HepG2 (cell line): ENCODE data around the gene FURIN. TPM values are rescaled to one million over a fixed set of nuclear protein-coding genes. Genes with fewer than 3 reads are reported as not detected.

Experiments used
- ATAC-seq: fragments of 200-7000 bp; cut with Tn5 transposase; 3 replicates; pipeline ENCODE4 v1.9.1; 2020; ENCODE audit warnings: mild to moderate bottlenecking, moderate library complexity
- BruUV-seq: library from RNA; stranded (reverse); fragments of 400-500 nt; replicated peaks from 2 replicates; lab custom pipeline; 2021; lab: Mats Ljungman, UMichigan
- CTCF ChIA-PET: fragments of 300-600 bp; formaldehyde crosslinking; extraction: SDS; loops from one replicate; lab custom pipeline; 2021; ENCODE audit warnings: low total read pairs, inconsistent platforms, low intra/inter-chr PET ratio; lab: Yijun Ruan, JAX
- POLR2A ChIA-PET: fragments of 350-600 bp; sonication (Branson Sonifier 250); formaldehyde crosslinking; loops from one replicate; lab custom pipeline; 2020; ENCODE audit warnings: antibody characterized with exemption, inconsistent platforms; lab: Yijun Ruan, JAX
- DNase-seq: peaks from one replicate; pipeline ENCODE4 v3.0.0-alpha.2; 2015; ENCODE audit warnings: low spot score
- FAIRE-seq: peaks from 3 replicates; lab custom pipeline; 2011; peaks lifted over from hg19 to GRCh38; lab: Jason Lieb, UNC
- H2AFZ ChIP-seq: one replicate; pipeline ENCODE4 v1.6.1; 2011; ENCODE audit warnings: low read length, inconsistent platforms
- H3K27ac ChIP-seq: fragments of 300-600 bp; 3 replicates; pipeline ENCODE4 v1.8.0; 2011; ENCODE audit warnings: mixed run types, mild to moderate bottlenecking, mixed read lengths, low read length, inconsistent platforms; ENCODE audit not compliant: insufficient read depth; ENCODE audit errors: extremely low read length
- H3K27me3 ChIP-seq, 2 experiments: fragments of 200-600 bp in 1 of 2; 2 replicates in 1 of 2; 3 replicates in 1 of 2; pipeline versions ENCODE4 v1.6.0 to v1.8.0; 2011; ENCODE audit warnings: low read length in 2 of 2, mild to moderate bottlenecking in 2 of 2, moderate library complexity in 2 of 2, inconsistent platforms in 1 of 2; ENCODE audit not compliant: insufficient read depth in 2 of 2, control insufficient read depth in 1 of 2
- H3K36me3 ChIP-seq, 2 experiments: fragments of 200-600 bp in 1 of 2; replicated peaks in 1 of 2; 2 replicates in 1 of 2; 3 replicates in 1 of 2; pipeline versions ENCODE4 v1.5.1 to v1.8.0; 2011; ENCODE audit warnings: low read length in 2 of 2, inconsistent platforms in 1 of 2; ENCODE audit not compliant: insufficient read depth in 2 of 2, control insufficient read depth in 1 of 2
- H3K4me1 ChIP-seq: 2 replicates; pipeline ENCODE4 v1.5.1; 2012; ENCODE audit warnings: low read length, inconsistent platforms; ENCODE audit not compliant: insufficient read depth
- H3K4me2 ChIP-seq: 2 replicates; pipeline ENCODE4 v1.6.0; 2011; ENCODE audit warnings: low read depth, low read length, inconsistent platforms
- H3K4me3 ChIP-seq, 3 experiments: fragments of 200-600 bp in 1 of 3; sonication (generic), shearing (Covaris generic) in 1 of 3; replicated peaks in 1 of 3; 2 replicates each; pipeline ENCODE4 v1.5.1; 2011 to 2016; ENCODE audit warnings: low read length in 3 of 3, inconsistent platforms in 2 of 3, low read depth in 2 of 3, mild to moderate bottlenecking in 2 of 3, control low read depth in 1 of 3, mixed read lengths in 1 of 3; ENCODE audit not compliant: insufficient read depth in 1 of 3
- H3K79me2 ChIP-seq: one replicate; pipeline ENCODE4 v1.6.1; 2011; ENCODE audit warnings: low read length, inconsistent platforms; ENCODE audit not compliant: insufficient read depth
- H3K9ac ChIP-seq: 2 replicates; pipeline ENCODE4 v1.6.0; 2011; ENCODE audit warnings: mild to moderate bottlenecking, low read depth, low read length, inconsistent platforms; ENCODE audit not compliant: insufficient read depth
- H3K9me3 ChIP-seq: 2 replicates; pipeline ENCODE4 v1.5.1; 2012; ENCODE audit warnings: mild to moderate bottlenecking, low read length
- H4K20me1 ChIP-seq: 2 replicates; pipeline ENCODE4 v1.6.0; 2011; ENCODE audit warnings: inconsistent platforms, mild to moderate bottlenecking, low read length, moderate library complexity; ENCODE audit not compliant: insufficient read depth
- BCL6 ChIP-seq: IDR thresholded peaks from 2 replicates; pipeline ENCODE4 v1.6.1; 2016; ENCODE audit warnings: missing genetic modification reagents, missing compliant biosample characterization
- BRD4 ChIP-seq: sonication (generic); formaldehyde crosslinking; IDR thresholded peaks from 2 replicates; pipeline ENCODE4 v1.4.0; 2020; ENCODE audit warnings: missing genetic modification reagents
- GABPB1 ChIP-seq: IDR thresholded peaks from 2 replicates; pipeline ENCODE4 v1.6.1; 2016; ENCODE audit warnings: mild to moderate bottlenecking, missing genetic modification reagents, moderate library complexity, missing compliant biosample characterization
- MZF1 ChIP-seq: sonication (generic); formaldehyde crosslinking; IDR thresholded peaks from 2 replicates; pipeline ENCODE4 v1.8.1; 2023; ENCODE audit warnings: mild to moderate bottlenecking, missing genetic modification reagents, borderline replicate concordance
- SIX1 ChIP-seq: sonication (generic); formaldehyde crosslinking; IDR thresholded peaks from 2 replicates; pipeline ENCODE4 v1.4.0; 2020; ENCODE audit warnings: missing genetic modification reagents, borderline replicate concordance
- SOX13 ChIP-seq, 3 experiments: fragments of 450-650 bp in 1 of 3; sonication (generic) in 1 of 3; formaldehyde crosslinking in 1 of 3; IDR thresholded peaks in 2 of 3; conservative IDR thresholded peaks in 1 of 3; 2 replicates each; pipeline versions ENCODE4 v1.5.0 to v1.6.1; 2016 to 2020; ENCODE audit warnings: antibody characterized with exemption in 1 of 3, mild to moderate bottlenecking in 1 of 3, missing compliant biosample characterization in 1 of 3, missing genetic modification reagents in 1 of 3, moderate library complexity in 1 of 3
- TCF12 ChIP-seq, 2 experiments: fragments of 450-650 bp in 1 of 2; sonication (generic) in 1 of 2; formaldehyde crosslinking in 1 of 2; IDR thresholded peaks; 2 replicates each; pipeline versions ENCODE4 v1.6.1 to v1.8.0; 2017 to 2022; ENCODE audit warnings: antibody characterized with exemption in 1 of 2, mild to moderate bottlenecking in 1 of 2, missing genetic modification reagents in 1 of 2, moderate library complexity in 1 of 2
- ZBTB7A ChIP-seq: sonication (generic); formaldehyde crosslinking; IDR thresholded peaks from 2 replicates; pipeline ENCODE4 v1.8.0; 2022; ENCODE audit warnings: mild to moderate bottlenecking, missing genetic modification reagents
- ZNF101 ChIP-seq: sonication (generic); formaldehyde crosslinking; IDR thresholded peaks from 2 replicates; pipeline ENCODE4 v1.4.0; 2020; ENCODE audit warnings: mild to moderate bottlenecking, low read depth, missing genetic modification reagents, borderline replicate concordance
- ZNF460 ChIP-seq: sonication (generic); formaldehyde crosslinking; IDR thresholded peaks from 2 replicates; pipeline ENCODE4 v1.5.1; 2020; ENCODE audit warnings: missing genetic modification reagents, mild to moderate bottlenecking, borderline replicate concordance
- ZNF629 ChIP-seq: sonication (generic); formaldehyde crosslinking; conservative IDR thresholded peaks from 2 replicates; pipeline ENCODE4 v1.5.0; 2020; ENCODE audit warnings: missing genetic modification reagents
- WGBS: methylation state at CpG from one replicate; pipeline ENCODE4 v1.1.6; 2017; ENCODE audit warnings: low lambda C conversion rate; 5-methylcytosine and 5-hydroxymethylcytosine counted together
- in situ Hi-C: cut with HindIII; loops from 2 replicates; pipeline ENCODE4 v1.10.0; 2017; ENCODE audit warnings: low pct_unique_long_range_greater_than_20kb; ENCODE audit not compliant: extremely low pct_ligation_motif_present
- intact Hi-C: fragments of 100-400 bp; cut with micrococcal nuclease; formaldehyde crosslinking; loops from one replicate; pipeline ENCODE4 v1.10.0; 2022; ENCODE audit not compliant: unreplicated experiment
- polyA plus RNA-seq, 8 experiments: library from polyadenylated mRNA; depleted of rRNA in 3 of 8; stranded (reverse) in 7 of 8; unstranded in 1 of 8; fragments of >200 nt; fragmentation: Illumina TruSeq in 4 of 8; extraction: Trizol in 4 of 8; gene quantifications; 2 replicates each; pipeline versions ENCODE4 v1.2.1 to v1.2.3, GENCODE V29; 2011 to 2016; ENCODE audit warnings: low read depth in 4 of 8, missing spikeins in 1 of 8, mixed read lengths in 1 of 8; ENCODE audit not compliant: insufficient read depth in 1 of 8
- total RNA-seq, 5 experiments: library from RNA; depleted of rRNA; stranded (reverse); fragments of >200 nt; fragmentation: Illumina TruSeq; extraction: Trizol; gene quantifications; 2 replicates each; pipeline ENCODE4 v1.2.3, GENCODE V29; 2016; ENCODE audit warnings: low read depth in 1 of 5
- TF ChIP-seq, protein P1 (sequence below): sonication (generic); formaldehyde crosslinking; IDR thresholded peaks from 2 replicates; pipeline ENCODE4 v1.4.0; 2020; ENCODE audit warnings: missing genetic modification reagents
- TF ChIP-seq, protein P2 (sequence below): sonication (generic); formaldehyde crosslinking; IDR thresholded peaks from 2 replicates; pipeline ENCODE4 v1.8.0; 2022; ENCODE audit warnings: mild to moderate bottlenecking, missing genetic modification reagents, borderline replicate concordance

Gene FURIN
- total and polyA plus RNA-seq, 2 of the 13 experiments (the other 11 are each of a cell fraction or from before 2014, with no cell fraction given): 15.2 to 17.4 TPM

DNA sequence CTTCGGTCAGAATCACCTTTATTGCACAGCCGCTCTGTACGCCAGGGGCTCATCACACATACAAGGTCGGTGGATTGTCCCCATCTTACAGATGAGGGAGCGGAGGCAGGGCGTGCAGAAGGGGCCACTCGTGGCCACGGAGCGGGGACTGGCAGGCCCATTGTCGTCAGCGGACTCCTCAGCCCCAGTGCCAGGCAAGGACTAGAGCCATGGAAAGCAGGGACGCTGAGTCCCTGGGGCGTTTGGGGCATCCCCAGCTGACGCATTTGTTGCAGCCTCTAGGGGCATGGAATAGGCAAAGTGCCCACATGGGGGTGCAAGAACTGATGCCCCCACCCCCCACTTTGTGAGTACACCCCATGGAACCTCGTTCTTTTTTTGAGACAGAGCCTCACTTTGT is 29.8 kb upstream of the FURIN start:
- H3K4me1 ChIP-seq: peaks cover 35% of the 10 kb centered on the region
- no peaks in the 10 kb centered on the region for H3K9me3 ChIP-seq
- no peak overlapping the region for H2AFZ ChIP-seq
- H3K4me2 ChIP-seq: no peak overlapping the region
- CTCF ChIA-PET: no interaction called here
- DNase-seq (no peak), ATAC-seq (peak; percentile 15; the same call in 2 of the 3 replicates), FAIRE-seq (no peak)
- in situ Hi-C loops (no loop called here), intact Hi-C loops (no loop called here)
- no peak overlapping the region for H3K4me3 ChIP-seq
- no peaks in the 10 kb centered on the region for H3K36me3 ChIP-seq
- no TSS peak for BruUV-seq
- TF ChIP-seq ZNF629 (CRISPR knock-in tag): peak; percentile 24; the same call in 1 of the 2 replicates
- TF ChIP-seq GABPB1 (CRISPR knock-in tag): no peak
- H4K20me1 ChIP-seq: no peaks in the 10 kb centered on the region
- no peak overlapping the region for H3K27ac ChIP-seq
- H3K9ac ChIP-seq: no peak overlapping the region
- no peaks in the 10 kb centered on the region for H3K79me2 ChIP-seq
- 24% methylated on average over 2 of the region's 15 CpGs for WGBS
- POLR2A ChIA-PET: no interaction called here
- peaks cover 2 to 34% of the 10 kb centered on the region in 2 experiments; a peak in 3 of 5 replicates for H3K27me3 ChIP-seq

DNA sequence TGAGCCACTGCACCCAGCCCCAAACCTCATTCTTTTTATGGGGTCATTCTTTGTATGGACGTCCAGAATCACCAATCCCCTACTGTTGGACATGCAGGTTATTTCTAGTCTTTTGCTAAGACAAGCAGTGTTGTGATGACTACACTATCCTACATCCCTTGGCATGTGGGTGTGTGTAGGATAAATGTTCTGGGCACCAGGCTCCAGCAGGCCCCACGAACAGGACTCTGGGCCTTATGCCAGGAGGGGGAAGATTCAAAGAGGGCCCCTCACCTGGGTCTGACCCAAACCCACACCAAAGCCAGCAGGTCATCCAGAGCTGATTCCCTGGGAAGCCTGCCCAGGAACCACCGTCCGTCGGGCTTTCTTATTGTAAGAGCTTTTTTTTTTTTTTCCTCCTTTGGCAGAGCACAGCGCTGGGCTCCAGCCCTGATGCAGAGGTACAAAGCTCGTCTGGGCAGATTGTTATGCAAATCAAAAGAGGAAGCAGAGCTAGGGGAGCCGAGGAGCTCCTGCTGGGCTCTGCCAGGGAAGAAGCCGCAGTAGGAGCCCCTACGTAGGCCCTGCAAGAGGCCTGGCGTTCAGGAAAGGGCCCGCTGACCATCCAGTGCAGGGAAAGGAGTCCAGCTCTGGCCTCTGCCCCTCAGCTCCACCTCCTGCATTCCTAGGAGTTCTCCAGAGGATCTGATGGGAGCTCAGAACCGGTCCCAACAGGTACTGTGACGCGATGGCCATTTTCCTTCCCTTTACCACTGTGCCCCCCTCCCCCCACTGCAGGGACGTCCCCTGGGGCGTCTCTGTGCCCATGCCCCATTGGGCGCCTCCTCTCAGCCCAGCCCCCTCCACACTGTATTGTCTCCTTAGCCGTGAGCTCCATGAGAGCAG is 29.0 kb upstream of the FURIN start:
- Histone ChIP-seq H3K4me2 (peak overlapping the region; percentile 47), H3K4me3 (peak overlapping the region in 1 of 3 experiments; percentile 23; a peak in 1 of 6 replicates), H3K9ac (no peak overlapping the region), H3K27ac (no peak overlapping the region), H3K4me1 (peaks cover 35% of the 10 kb centered on the region), H3K36me3 (no peaks in the 10 kb centered on the region), H3K9me3 (no peaks in the 10 kb centered on the region), H2AFZ (no peak overlapping the region), H3K27me3 (peaks cover 2 to 31% of the 10 kb centered on the region in 2 experiments; a peak in 3 of 5 replicates), H4K20me1 (no peaks in the 10 kb centered on the region), H3K79me2 (no peaks in the 10 kb centered on the region)
- FAIRE-seq: no peak
- intact Hi-C loops (no loop called here), in situ Hi-C loops (no loop called here)
- 24% methylated on average over 15 of the region's 19 CpGs for WGBS
- POLR2A ChIA-PET: interaction anchor here (0.6 kb wide), 1 partner anchor 12 kb away, joined by 3 read pairs; no protein-coding TSS in a partner anchor
- CTCF ChIA-PET: no interaction called here
- no TSS peak for BruUV-seq
- peak; percentile 21 for DNase-seq
- ATAC-seq: peak; percentile 63
- TF ChIP-seq, protein P1, sequence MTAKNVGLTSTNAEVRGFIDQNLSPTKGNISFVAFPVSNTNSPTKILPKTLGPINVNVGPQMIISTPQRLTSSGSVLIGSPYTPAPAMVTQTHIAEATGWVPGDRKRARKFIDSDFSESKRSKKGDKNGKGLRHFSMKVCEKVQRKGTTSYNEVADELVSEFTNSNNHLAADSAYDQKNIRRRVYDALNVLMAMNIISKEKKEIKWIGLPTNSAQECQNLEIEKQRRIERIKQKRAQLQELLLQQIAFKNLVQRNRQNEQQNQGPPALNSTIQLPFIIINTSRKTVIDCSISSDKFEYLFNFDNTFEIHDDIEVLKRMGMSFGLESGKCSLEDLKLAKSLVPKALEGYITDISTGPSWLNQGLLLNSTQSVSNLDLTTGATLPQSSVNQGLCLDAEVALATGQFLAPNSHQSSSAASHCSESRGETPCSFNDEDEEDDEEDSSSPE (CRISPR knock-in tag): no peak
- TF ChIP-seq ZNF101 (no peak), MZF1 (0 out of 2 replicates have a peak, but pooled peaks have one; percentile 83), BCL6 (CRISPR knock-in tag) (no peak), SIX1 (CRISPR knock-in tag) (no peak), SOX13 (IDR thresholded peaks at IDR 0.05) (no peak), SOX13 (CRISPR knock-in tag; conservative IDR thresholded peaks at IDR 0.05 in 1 of 2, IDR thresholded peaks at IDR 0.05 in 1 of 2) (peak in 1 of 2 experiments; percentile 33; a peak in 1 of 4 replicates), ZBTB7A (CRISPR knock-in tag) (no peak), TCF12 (IDR thresholded peaks at IDR 0.05) (no peak), TCF12 (CRISPR knock-in tag; IDR thresholded peaks at IDR 0.05) (no peak), BRD4 (CRISPR knock-in tag) (no peak), ZNF460 (CRISPR knock-in tag) (no peak)
- TF ChIP-seq, protein P2, sequence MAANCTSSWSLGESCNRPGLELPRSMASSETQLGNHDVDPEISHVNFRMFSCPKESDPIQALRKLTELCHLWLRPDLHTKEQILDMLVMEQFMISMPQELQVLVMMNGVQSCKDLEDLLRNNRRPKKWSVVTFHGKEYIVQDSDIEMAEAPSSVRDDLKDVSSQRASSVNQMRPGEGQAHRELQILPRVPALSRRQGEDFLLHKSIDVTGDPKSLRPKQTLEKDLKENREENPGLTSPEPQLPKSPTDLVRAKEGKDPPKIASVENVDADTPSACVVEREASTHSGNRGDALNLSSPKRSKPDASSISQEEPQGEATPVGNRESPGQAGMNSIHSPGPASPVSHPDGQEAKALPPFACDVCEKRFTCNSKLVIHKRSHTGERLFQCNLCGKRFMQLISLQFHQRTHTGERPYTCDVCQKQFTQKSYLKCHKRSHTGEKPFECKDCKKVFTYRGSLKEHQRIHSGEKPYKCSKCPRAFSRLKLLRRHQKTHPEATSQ (CRISPR knock-in tag): no peak
